B cell (primary cell): ENCODE data around the gene CCDC106. TPM values are rescaled to one million over a fixed set of nuclear protein-coding genes. Genes with fewer than 3 reads are reported as not detected.
A peak's percentile ranks its signal among the peaks of the same experiment; 100 is the strongest.

ENCODE experiments used
- ATAC-seq: fragments of 200-7000 bp; cut with Tn5 transposase; one replicate; pipeline ENCODE4 v1.10.0; 2021; ENCODE audit warnings: low read depth, mild to moderate bottlenecking, moderate number of reproducible peaks, moderate library complexity
- CTCF ChIA-PET: fragments of 350-600 bp; sonication (Branson Sonifier 250); formaldehyde crosslinking; loops from one replicate; lab custom pipeline; 2021; ENCODE audit warnings: antibody characterized with exemption, inconsistent platforms; lab: Charles Lee
- POLR2A ChIA-PET: fragments of 350-600 bp; sonication (Branson Sonifier 250); formaldehyde crosslinking; loops from one replicate; lab custom pipeline; 2021; ENCODE audit warnings: antibody characterized with exemption; lab: Charles Lee
- DNase-seq: peaks from one replicate; pipeline ENCODE4 v3.0.0; 2013
- H2AFZ ChIP-seq: 2 replicates; pipeline ENCODE4 v1.6.1; 2012; ENCODE audit warnings: mild to moderate bottlenecking, low read depth, low read length; ENCODE audit not compliant: insufficient read depth, poor library complexity, severe bottlenecking
- H3K27ac ChIP-seq, 2 donors: 1 replicate in 1 of 2; 2 replicates in 1 of 2; pipeline ENCODE4 v1.5.1; 2012 to 2013; ENCODE audit warnings: low read length in 2 of 2, mild to moderate bottlenecking in 2 of 2, moderate library complexity in 1 of 2
- H3K27me3 ChIP-seq, 4 experiments: fragments of 200-600 bp in 1 of 4; sonication (generic) in 1 of 4; replicated peaks in 1 of 4; 1 replicate in 2 of 4; 2 replicates in 2 of 4; pipeline versions ENCODE4 v1.6.1 to v1.7.0; 2013 to 2016; ENCODE audit warnings: low read length in 3 of 4, mild to moderate bottlenecking in 2 of 4, mixed read lengths in 1 of 4, moderate library complexity in 1 of 4; ENCODE audit not compliant: insufficient read depth in 4 of 4, control insufficient read depth in 3 of 4; ENCODE audit errors: control extremely low read depth in 1 of 4
- H3K36me3 ChIP-seq, 2 experiments: replicated peaks in 1 of 2; 1 replicate in 1 of 2; 2 replicates in 1 of 2; pipeline versions ENCODE4 v1.6.1 to v1.7.1; 2013; ENCODE audit warnings: low read length in 1 of 2; ENCODE audit not compliant: insufficient read depth in 2 of 2, control insufficient read depth in 1 of 2; ENCODE audit errors: control extremely low read depth in 1 of 2, extremely low read depth in 1 of 2
- H3K4me1 ChIP-seq, 2 donors: fragments of 200-600 bp in 1 of 2; sonication (generic) in 1 of 2; 1 replicate in 1 of 2; 2 replicates in 1 of 2; pipeline versions ENCODE4 v1.5.1 to v1.6.1; 2013 to 2017; ENCODE audit warnings: low read length in 2 of 2; ENCODE audit not compliant: control insufficient read depth in 2 of 2, insufficient read depth in 2 of 2
- H3K4me2 ChIP-seq: replicated peaks from 2 replicates; pipeline ENCODE3; 2012; ENCODE audit warnings: mild to moderate bottlenecking, low read depth, low read length; ENCODE audit not compliant: poor library complexity, severe bottlenecking
- H3K4me3 ChIP-seq, 5 experiments: fragments of 200-600 bp in 1 of 5; sonication (generic) in 1 of 5; 1 replicate in 3 of 5; 2 replicates in 2 of 5; pipeline versions ENCODE4 v1.5.1 to v1.7.0; 2011 to 2016; ENCODE audit warnings: low read length in 4 of 5, mild to moderate bottlenecking in 4 of 5, low read depth in 2 of 5, control low read depth in 1 of 5, moderate library complexity in 1 of 5; ENCODE audit not compliant: insufficient read depth in 1 of 5; ENCODE audit errors: control extremely low read depth in 1 of 5, extremely low read depth in 1 of 5
- H3K79me2 ChIP-seq: fragments of 200-600 bp; sonication (generic); one replicate; pipeline ENCODE4 v1.6.0; 2016; ENCODE audit warnings: low read length; ENCODE audit not compliant: control insufficient read depth, insufficient read depth
- H3K9ac ChIP-seq: fragments of 200-600 bp; sonication (generic); 2 replicates; pipeline ENCODE4 v1.6.1; 2017; ENCODE audit warnings: mild to moderate bottlenecking, low read length, moderate library complexity
- H3K9me3 ChIP-seq, 3 donors: one replicate each; pipeline versions ENCODE4 v1.6.1 to v1.7.1; 2013; ENCODE audit warnings: low read length in 2 of 3; ENCODE audit not compliant: control insufficient read depth in 2 of 3, insufficient read depth in 1 of 3; ENCODE audit errors: control extremely low read depth in 1 of 3
- H4K20me1 ChIP-seq: 2 replicates; pipeline ENCODE4 v1.6.0; 2012; ENCODE audit warnings: mild to moderate bottlenecking, low read length; ENCODE audit not compliant: insufficient read depth, control insufficient read depth, poor library complexity, severe bottlenecking
- H3K27ac Mint-ChIP-seq: one replicate; pipeline ENCODE4 v1.8.0; 2021; ENCODE audit warnings: mixed read lengths
- H3K27me3 Mint-ChIP-seq: one replicate; pipeline ENCODE4 v1.8.0; 2021; ENCODE audit warnings: mixed read lengths
- H3K4me1 Mint-ChIP-seq: one replicate; pipeline ENCODE4 v1.8.0; 2021; ENCODE audit warnings: mixed read lengths
- H3K4me3 Mint-ChIP-seq: one replicate; pipeline ENCODE4 v1.8.0; 2021; ENCODE audit warnings: mixed read lengths
- H3K9me3 Mint-ChIP-seq: one replicate; pipeline ENCODE4 v1.8.0; 2022; ENCODE audit warnings: mixed read lengths; ENCODE audit not compliant: insufficient read depth
- CTCF ChIP-seq: fragments of 200-600 bp; IDR thresholded peaks from one replicate; pipeline ENCODE4 v1.8.0; 2022; ENCODE audit warnings: antibody characterized with exemption, mild to moderate bottlenecking
- EZH2 ChIP-seq: IDR thresholded peaks from 2 replicates; pipeline ENCODE4 v1.6.1; 2012; ENCODE audit warnings: borderline replicate concordance, low read depth, mild to moderate bottlenecking, moderate library complexity, low read length; ENCODE audit not compliant: insufficient read depth, poor library complexity, severe bottlenecking
- WGBS: methylation state at CpG from one replicate; pipeline ENCODE4 v1.1.5; 2013; ENCODE audit warnings: missing lambda C conversion rate; ENCODE audit not compliant: insufficient coverage; 5-methylcytosine and 5-hydroxymethylcytosine counted together
- intact Hi-C: fragments of 100-400 bp; cut with micrococcal nuclease; formaldehyde crosslinking; loops from one replicate; pipeline ENCODE4 v1.10.0; 2022
- polyA plus RNA-seq: library from polyadenylated mRNA; depleted of rRNA; stranded (reverse); fragments of >200 nt; gene quantifications from 2 replicates; pipeline ENCODE4 v1.2.3, GENCODE V29; 2012
- total RNA-seq, 2 donors: library from RNA; stranded (reverse); fragments of 120-200 nt in 1 of 2; gene quantifications; 1 replicate in 1 of 2; 2 replicates in 1 of 2; pipeline versions ENCODE4 v1.2.3 to v1.2.4, GENCODE V29; 2013 to 2022

CCDC106 gene
- total and polyA plus RNA-seq, 2 donors (not counting 1 experiment from before 2014, with no cell fraction given): 25.2 to 52.1 TPM

- Histone ChIP-seq H3K4me2 (peak overlapping the region; percentile 86), H3K27ac (no peak overlapping the region), H3K27me3 (no peaks in the 10 kb centered on the region), H2AFZ (no peak overlapping the region), H3K4me3 (no peak overlapping the region), H3K9ac (no peak overlapping the region), H4K20me1 (peaks cover 4% of the 10 kb centered on the region), H3K9me3 (no peaks in the 10 kb centered on the region), H3K79me2 (peaks cover 33% of the 10 kb centered on the region), H3K36me3 (peaks cover 0 to 30% of the 10 kb centered on the region in 2 experiments), H3K4me1 (peaks cover 25 to 41% of the 10 kb centered on the region in 2 donors)
- peak overlapping the region; percentile 86 for H3K27ac Mint-ChIP-seq
- TF ChIP-seq CTCF (no peak), EZH2 (no peak)
- no peaks in the 10 kb centered on the region for H3K27me3 Mint-ChIP-seq
- ChIA-PET POLR2A (interaction anchor here (0.6 to 2.0 kb wide), 4 partner anchors 17 to 161 kb away, joined by 3 to 8 read pairs (median 6); partner anchors contain the start of gene ZNF784), CTCF (interaction anchor here (7.2 kb wide), 1 partner anchor 15 kb away, joined by 131 read pairs; no protein-coding TSS in a partner anchor)
- intact Hi-C loops: no loop called here
- WGBS: 88% methylated on average over 4 of the region's 4 CpGs
- no peak for ATAC-seq
- H3K4me3 Mint-ChIP-seq: peak overlapping the region; percentile 59
- no peaks in the 10 kb centered on the region for H3K9me3 Mint-ChIP-seq
- H3K4me1 Mint-ChIP-seq: peaks cover 45% of the 10 kb centered on the region
- no peak for DNase-seq
Measured at GRCh38 chr19:55650126-55650557, 2.1 kb downstream of the CCDC106 start.

GRCh38 chr19:55650602-55651230 lies 2.7 kb downstream of the CCDC106 start:
- Mint-ChIP-seq H3K4me3 (peak overlapping the region; percentile 59), H3K27ac (peak overlapping the region; percentile 86), H3K9me3 (no peaks in the 10 kb centered on the region), H3K4me1 (peaks cover 40% of the 10 kb centered on the region), H3K27me3 (no peaks in the 10 kb centered on the region)
- no peak overlapping the region for H2AFZ ChIP-seq
- no peak overlapping the region for H3K9ac ChIP-seq
- no peaks in the 10 kb centered on the region for H3K27me3 ChIP-seq
- ChIA-PET POLR2A (interaction anchor here (0.6 to 2.0 kb wide), 3 partner anchors 18 to 162 kb away, joined by 4 to 8 read pairs (median 8); no protein-coding TSS in a partner anchor), CTCF (interaction anchor here (7.2 kb wide), 1 partner anchor 15 kb away, joined by 131 read pairs; no protein-coding TSS in a partner anchor)
- no peak for DNase-seq
- H4K20me1 ChIP-seq: peaks cover 4% of the 10 kb centered on the region
- no peaks in the 10 kb centered on the region for H3K9me3 ChIP-seq
- WGBS: 98% methylated on average over 17 of the region's 17 CpGs
- peaks cover 32% of the 10 kb centered on the region for H3K79me2 ChIP-seq
- peaks cover 0 to 25% of the 10 kb centered on the region in 2 experiments for H3K36me3 ChIP-seq
- no peak overlapping the region for H3K4me2 ChIP-seq
- peaks cover 22 to 40% of the 10 kb centered on the region in 2 donors for H3K4me1 ChIP-seq
- TF ChIP-seq CTCF: no peak
- no peak for TF ChIP-seq EZH2
- no peak for ATAC-seq
- intact Hi-C loops: no loop called here
- no peak overlapping the region for H3K27ac ChIP-seq
- H3K4me3 ChIP-seq: no peak overlapping the region
